GM19455 (cell line): ENCODE measurements around the gene SEZ6.

Source experiments
- ATAC-seq: cut with Tn5 transposase; IDR thresholded peaks from one replicate; pipeline ENCODE4 v1.9.1; 2021; ENCODE audit not compliant: unreplicated experiment

SEZ6 gene

GRCh38 chr17:28908640-28909167, 97.1 kb downstream of the SEZ6 start:
- no peak for ATAC-seq

DNA sequence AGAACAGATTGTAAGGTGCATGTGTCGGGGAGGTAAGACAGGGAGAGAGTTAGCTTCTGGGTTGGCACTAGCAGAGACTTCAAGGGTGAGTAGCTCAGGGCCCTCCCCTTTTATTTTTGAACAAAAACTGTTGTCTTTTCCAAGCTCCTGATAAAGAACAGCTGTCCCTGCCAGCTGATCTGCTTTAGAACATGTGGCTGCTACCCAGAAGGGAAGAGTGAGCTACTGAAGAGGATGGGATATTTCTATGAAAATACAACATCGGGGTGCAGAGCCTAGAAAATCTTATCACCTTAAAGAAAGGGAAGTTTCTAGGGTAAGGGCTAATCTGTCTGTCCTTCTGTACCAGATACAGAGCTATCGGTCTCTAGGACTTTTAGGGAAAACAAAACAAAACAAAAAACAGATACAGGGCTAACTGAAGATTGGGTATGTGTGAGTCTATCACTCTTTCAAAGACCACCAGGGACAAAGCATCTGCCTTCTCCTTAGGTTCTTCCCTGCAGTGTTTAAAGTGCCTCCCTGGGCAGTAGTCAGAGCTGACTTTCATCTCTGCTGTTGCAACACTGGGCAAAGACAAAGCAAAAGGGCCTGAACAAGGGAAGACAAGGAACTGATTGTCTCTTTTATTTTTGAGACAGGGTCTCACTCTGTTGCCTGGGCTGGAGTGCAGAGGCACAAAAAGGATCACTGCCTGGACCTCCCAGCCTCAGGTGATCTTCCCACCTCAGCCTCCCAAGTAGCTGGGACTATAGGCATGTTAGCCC, 97.9 kb downstream of the SEZ6 start:
- no peak for ATAC-seq

DNA sequence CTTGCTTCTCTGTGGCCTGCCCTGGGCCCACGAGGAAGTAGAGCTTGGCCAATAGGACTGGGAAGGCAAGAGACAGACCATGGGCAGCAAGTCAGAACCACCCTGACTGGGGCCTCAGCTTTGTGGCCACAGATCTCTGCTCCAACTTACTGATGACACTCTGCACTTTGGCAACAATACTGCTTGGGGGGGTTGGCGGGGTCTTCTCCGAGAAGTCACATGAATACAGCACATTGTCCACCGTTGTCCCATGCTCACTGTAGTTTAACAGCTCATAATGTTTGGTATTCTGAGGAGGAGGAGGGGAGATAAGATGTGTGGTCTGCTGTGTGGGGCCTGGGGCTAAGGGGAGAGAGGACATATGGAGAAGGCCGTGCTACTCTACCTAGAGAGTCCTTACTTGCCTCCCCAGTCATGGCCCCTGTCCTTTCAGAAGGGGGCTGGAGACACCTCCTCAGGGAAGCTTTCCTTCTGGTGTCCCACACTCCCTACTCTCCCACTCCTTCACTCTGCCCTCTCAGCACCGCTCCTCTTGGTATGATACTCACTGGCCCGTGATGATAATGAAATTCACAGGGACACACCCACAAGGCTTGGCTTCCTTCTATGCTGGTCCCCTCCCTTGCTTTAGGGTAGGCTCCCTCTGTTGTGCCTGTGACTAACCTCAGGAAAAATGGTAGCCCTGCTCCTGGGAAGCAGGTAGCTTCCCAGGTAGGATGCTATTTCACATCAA, 99.0 kb downstream of the SEZ6 start:
- ATAC-seq = no peak

DNA sequence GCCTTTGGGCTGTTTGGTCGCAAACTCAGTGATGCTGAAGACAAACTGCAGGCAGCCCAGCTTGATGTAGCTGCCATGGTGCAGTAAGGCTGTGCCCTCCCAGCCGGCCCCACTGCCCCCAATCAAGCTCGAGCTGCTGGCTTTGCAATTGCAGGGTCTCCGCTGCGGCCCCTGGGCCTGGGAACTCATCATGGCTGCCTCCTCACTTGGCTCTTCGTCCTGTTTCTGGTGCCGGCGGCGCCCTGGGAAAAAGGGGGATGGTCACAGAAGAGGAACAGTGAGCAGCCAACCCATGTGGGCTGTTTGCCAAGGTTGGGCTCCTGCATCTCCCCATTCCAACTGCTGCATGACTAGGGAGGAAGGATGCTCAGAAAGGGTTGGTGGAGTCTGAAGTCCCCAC, 99.6 kb downstream of the SEZ6 start:
- no peak for ATAC-seq
